ENCODE results near the gene CAMK1.
A peak's percentile ranks its signal among the peaks of the same experiment; 100 is the strongest.

Gene CAMK1

DNA sequence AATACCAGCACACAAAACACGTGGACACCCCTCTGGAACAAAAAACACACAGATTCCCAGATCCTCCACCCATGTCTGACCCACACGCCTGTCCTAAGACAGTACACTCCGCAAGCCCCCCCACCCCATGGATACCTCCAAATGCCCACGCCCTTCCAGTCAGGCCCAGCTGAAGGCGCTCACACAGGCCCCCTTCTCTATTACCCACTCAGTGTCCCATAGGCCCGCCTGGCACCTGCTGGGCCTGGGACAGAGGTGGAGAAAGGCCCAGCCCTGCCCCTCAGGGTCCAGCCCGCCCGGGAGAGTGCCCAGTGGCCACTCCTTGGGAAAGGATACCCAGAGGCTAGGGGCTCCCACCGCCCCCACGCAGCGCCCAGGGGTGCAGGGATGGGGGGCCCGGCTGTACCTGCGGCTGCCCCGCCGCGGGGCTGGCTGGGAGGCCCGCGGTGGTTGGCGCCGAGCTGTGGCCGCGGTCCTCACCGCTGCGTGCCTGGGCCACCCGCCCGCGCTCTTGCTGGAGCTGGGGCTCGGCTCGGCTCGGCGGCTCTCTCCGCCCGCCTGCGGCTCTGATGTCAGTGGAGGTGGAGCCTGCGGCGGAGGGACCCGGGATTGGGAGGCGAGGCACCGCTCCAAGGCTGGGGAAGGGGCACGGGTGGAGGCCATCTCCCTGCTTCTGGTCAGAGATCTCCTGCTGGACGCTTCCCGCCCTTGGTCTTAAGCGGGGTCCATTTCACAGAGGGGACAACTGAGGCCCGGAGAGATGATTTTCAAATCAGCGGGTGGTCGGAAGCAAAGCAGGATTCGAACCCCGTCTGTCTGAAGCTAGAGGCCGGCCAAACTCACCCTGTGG, at the start of gene CAMK1:
Gene CAMK1, minus strand, starts transcription at position 522 of the 850 bp plus-strand sequence. CDS start 2,198 bp downstream, outside the sequence.
- H3K4me3 ChIP-seq (ENCODE audit: low read depth, low read length): peak within 1 kb of the TSS; percentile 41
- TF ChIP-seq, protein P1, sequence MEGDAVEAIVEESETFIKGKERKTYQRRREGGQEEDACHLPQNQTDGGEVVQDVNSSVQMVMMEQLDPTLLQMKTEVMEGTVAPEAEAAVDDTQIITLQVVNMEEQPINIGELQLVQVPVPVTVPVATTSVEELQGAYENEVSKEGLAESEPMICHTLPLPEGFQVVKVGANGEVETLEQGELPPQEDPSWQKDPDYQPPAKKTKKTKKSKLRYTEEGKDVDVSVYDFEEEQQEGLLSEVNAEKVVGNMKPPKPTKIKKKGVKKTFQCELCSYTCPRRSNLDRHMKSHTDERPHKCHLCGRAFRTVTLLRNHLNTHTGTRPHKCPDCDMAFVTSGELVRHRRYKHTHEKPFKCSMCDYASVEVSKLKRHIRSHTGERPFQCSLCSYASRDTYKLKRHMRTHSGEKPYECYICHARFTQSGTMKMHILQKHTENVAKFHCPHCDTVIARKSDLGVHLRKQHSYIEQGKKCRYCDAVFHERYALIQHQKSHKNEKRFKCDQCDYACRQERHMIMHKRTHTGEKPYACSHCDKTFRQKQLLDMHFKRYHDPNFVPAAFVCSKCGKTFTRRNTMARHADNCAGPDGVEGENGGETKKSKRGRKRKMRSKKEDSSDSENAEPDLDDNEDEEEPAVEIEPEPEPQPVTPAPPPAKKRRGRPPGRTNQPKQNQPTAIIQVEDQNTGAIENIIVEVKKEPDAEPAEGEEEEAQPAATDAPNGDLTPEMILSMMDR (IDR thresholded peaks at IDR 0.05; ENCODE audit: low read depth, low read length, missing control alignments): no peak
- DNase-seq (ENCODE audit: low read depth): no peak

DNA sequence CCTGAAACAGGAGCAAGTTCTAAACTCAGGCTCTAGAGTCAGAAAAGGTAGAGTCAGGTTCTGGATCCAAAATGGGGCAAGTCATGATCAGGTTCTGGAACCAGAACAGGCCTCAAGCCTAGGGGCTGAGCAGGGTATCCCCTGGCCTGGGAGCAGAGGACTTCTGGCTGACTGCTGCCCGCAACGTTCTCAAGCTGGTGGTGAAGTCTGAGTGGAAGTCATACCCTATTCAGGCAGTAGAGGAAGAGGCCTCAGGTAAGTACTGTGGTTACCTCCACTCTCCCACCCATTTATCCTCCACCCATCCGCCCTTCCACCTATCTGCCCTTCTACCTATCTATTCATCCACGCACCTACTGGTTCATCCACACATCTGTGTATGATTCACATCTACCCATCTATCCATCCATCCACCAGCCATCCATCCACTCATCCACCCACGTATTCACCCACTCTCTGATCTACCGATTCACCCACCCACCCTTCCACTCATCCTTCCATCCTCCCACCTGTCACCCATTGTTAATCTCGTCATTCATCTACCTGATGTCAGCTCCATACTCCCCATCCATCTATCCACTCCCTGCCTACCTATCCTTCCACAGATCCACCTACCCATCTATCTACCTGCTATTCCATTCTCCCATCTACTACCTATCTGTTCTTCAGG, 49.1 kb upstream of the CAMK1 start:
- no peak for DNase-seq (ENCODE audit: low read depth)
- H3K4me3 ChIP-seq (ENCODE audit: low read depth, low read length): no peak overlapping the region
- TF ChIP-seq, protein P1 (IDR thresholded peaks at IDR 0.05; ENCODE audit: low read depth, low read length, missing control alignments): no peak

DNA sequence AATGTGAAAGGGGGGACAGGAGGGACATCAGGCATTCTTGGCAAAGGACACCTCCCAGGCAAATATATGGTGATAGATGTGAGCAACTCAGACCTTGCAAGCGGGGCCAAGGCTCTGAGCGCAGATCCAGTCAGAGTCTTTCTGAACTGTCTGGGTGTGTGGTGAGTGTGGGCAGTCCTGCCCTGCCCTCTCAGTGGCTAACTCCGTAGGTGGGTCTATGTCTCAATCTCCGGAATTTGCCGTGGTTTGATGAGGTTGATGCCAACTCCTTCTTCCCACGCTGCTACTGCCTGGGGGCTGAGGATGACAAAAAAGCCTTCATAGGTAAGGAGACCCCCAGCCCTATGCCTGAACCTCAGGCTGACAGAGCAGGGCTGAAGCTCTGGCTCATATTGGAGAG, 47.7 kb upstream of the CAMK1 start:
- TF ChIP-seq, protein P1 (IDR thresholded peaks at IDR 0.05; ENCODE audit: low read depth, low read length, missing control alignments): no peak
- no peak for DNase-seq (ENCODE audit: low read depth)
- H3K4me3 ChIP-seq (ENCODE audit: low read depth, low read length): no peak overlapping the region

DNA sequence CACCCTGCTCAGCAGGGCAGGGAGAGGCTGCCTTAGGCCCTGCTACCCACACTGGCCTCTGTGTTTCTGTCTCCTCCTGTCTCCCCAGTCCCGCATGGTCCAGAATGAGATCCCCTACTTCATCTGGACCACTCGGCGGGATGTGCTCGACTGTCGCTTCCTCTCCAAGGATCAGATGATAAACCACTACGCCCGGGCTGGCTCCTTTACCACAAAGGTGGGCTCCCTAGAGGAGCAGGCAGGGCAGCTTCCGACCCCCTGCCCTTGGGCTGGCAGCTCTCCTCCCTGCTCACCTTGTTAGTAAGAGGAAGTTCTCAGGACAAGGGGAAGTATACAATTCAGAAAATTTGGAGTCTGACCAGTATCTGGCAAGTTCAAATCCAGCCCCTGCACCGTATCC, 46.2 kb upstream of the CAMK1 start:
- TF ChIP-seq, protein P1 (IDR thresholded peaks at IDR 0.05; ENCODE audit: low read depth, low read length, missing control alignments): no peak
- DNase-seq (ENCODE audit: low read depth): no peak
- no peak overlapping the region for H3K4me3 ChIP-seq (ENCODE audit: low read depth, low read length)

DNA sequence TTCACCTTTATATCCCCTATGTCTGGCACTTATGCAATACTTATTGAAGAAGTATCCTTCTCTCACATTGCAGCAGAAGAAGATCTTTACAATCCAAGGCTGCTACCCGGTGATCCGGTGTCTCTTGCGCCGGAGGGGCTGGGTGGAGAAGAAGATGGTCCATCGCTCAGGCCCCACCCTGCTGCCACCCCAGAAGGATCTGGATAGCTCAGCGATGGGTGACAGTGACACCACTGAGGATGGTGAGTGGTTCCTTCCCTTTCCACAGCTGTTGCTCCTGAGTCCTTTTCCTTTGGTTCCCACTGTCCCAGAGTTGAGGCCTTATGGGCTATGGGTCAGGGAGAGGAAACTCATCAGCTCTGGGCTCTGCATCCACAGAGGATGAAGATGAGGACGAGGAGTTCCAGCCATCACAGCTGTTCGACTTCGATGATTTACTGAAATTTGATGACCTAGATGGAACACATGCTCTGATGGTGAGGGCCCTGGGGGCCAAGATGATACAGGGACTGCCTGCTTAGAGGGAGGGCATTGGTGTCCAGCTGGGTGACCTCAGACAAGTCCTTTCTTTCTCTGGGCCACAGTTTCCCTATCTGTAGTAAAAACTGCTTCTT, 43.2 kb upstream of the CAMK1 start:
- DNase-seq (ENCODE audit: low read depth): no peak
- no peak overlapping the region for H3K4me3 ChIP-seq (ENCODE audit: low read depth, low read length)
- TF ChIP-seq, protein P1 (IDR thresholded peaks at IDR 0.05; ENCODE audit: low read depth, low read length, missing control alignments): no peak

DNA sequence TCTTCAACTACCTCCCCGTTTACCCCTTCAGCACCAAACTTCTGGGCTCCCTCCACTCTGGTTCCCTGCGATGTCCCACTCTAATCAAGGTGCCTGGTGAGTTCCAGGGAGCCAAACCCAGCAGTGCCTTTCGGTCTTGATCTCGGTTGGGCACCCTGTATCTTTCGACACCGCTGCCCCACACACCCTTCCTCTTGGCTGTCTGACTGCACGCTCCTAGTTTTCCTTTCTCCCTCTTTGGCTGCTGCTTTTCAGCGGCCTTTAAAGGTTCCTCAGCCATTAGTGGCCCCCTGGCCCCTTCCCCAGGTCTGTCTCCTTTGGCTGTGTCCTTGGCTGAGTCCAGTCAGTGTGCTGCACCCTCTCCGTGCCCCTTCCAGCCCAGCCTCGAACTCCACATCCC, 41.1 kb upstream of the CAMK1 start:
- no peak overlapping the region for H3K4me3 ChIP-seq (ENCODE audit: low read depth, low read length)
- TF ChIP-seq, protein P1 (IDR thresholded peaks at IDR 0.05; ENCODE audit: low read depth, low read length, missing control alignments): no peak
- no peak for DNase-seq (ENCODE audit: low read depth)
